GM19025 (cell line): ENCODE data around the gene GPR143.

Experiments
- ATAC-seq: cut with Tn5 transposase; IDR thresholded peaks from one replicate; pipeline ENCODE4 v1.9.1; 2021; ENCODE audit warnings: mild to moderate bottlenecking, low read depth, moderate library complexity; ENCODE audit not compliant: unreplicated experiment

The GPR143 gene

GRCh38 chrX:9710332-9710731 is 55.3 kb downstream of the GPR143 start:
- ATAC-seq: no peak

- peak; percentile 78 for ATAC-seq
Observed at GRCh38 chrX:9708923-9709553, 56.6 kb downstream of the GPR143 start.

GRCh38 chrX:9708086-9708485 is 57.6 kb downstream of the GPR143 start:
- no peak for ATAC-seq

GRCh38 chrX:9707306-9708033 is 58.2 kb downstream of the GPR143 start:
- ATAC-seq: no peak

GRCh38 chrX:9706421-9706820 is 59.2 kb downstream of the GPR143 start:
- no peak for ATAC-seq

- no peak for ATAC-seq
Observed at GRCh38 chrX:9704876-9705465, 60.7 kb downstream of the GPR143 start.

- ATAC-seq: no peak
Observed at GRCh38 chrX:9703406-9703805, 62.2 kb downstream of the GPR143 start.

- no peak for ATAC-seq
Observed at GRCh38 chrX:9701790-9702189, 63.9 kb downstream of the GPR143 start.

- ATAC-seq: no peak
Observed at GRCh38 chrX:9700555-9700954, 65.1 kb downstream of the GPR143 start.

- no peak for ATAC-seq
Observed at GRCh38 chrX:9698576-9698975, 67.1 kb downstream of the GPR143 start.

GRCh38 chrX:9693307-9694001 is 72.2 kb downstream of the GPR143 start:
- ATAC-seq: no peak

- no peak for ATAC-seq
Observed at GRCh38 chrX:9690046-9690445, 75.6 kb downstream of the GPR143 start.

GRCh38 chrX:9688833-9689232 is 76.8 kb downstream of the GPR143 start:
- no peak for ATAC-seq

- no peak for ATAC-seq
Observed at GRCh38 chrX:9687899-9688298, 77.7 kb downstream of the GPR143 start.

GRCh38 chrX:9683350-9683749 is 82.3 kb downstream of the GPR143 start:
- no peak for ATAC-seq

GRCh38 chrX:9682861-9683260 is 82.8 kb downstream of the GPR143 start:
- ATAC-seq: no peak

- no peak for ATAC-seq
Observed at GRCh38 chrX:9682456-9682855, 83.2 kb downstream of the GPR143 start.

GRCh38 chrX:9681422-9681821 is 84.2 kb downstream of the GPR143 start:
- no peak for ATAC-seq

- no peak for ATAC-seq
Observed at GRCh38 chrX:9681011-9681410, 84.6 kb downstream of the GPR143 start.

- ATAC-seq: no peak
Observed at GRCh38 chrX:9678215-9678965, 87.3 kb downstream of the GPR143 start.
